H1 (cell line): ENCODE measurements around the gene ITPK1. TPM values are rescaled to one million over a fixed set of nuclear protein-coding genes. Genes with fewer than 3 reads are reported as not detected.

ENCODE experiments used
- CTCF ChIA-PET: fragments of 300-600 bp; sonication (Branson Sonifier 250); formaldehyde crosslinking; loops from one replicate; lab custom pipeline; 2021; ENCODE audit not compliant: partially characterized antibody; lab: Charles Lee
- POLR2A ChIA-PET: fragments of 300-600 bp; sonication (Branson Sonifier 250); formaldehyde crosslinking; loops from one replicate; lab custom pipeline; 2021; ENCODE audit warnings: inconsistent platforms; ENCODE audit not compliant: partially characterized antibody; lab: Charles Lee
- DNase-seq, 2 experiments: peaks; one replicate each; pipeline versions ENCODE4 v3.0.0 to v3.0.0-alpha.2; 2010 to 2022; ENCODE audit warnings: low spot score in 2 of 2, low read depth in 1 of 2, mixed read lengths in 1 of 2
- FAIRE-seq: peaks from 2 replicates; lab custom pipeline; 2011; peaks lifted over from hg19 to GRCh38; lab: Jason Lieb, UNC
- H2AFZ ChIP-seq: 2 replicates; pipeline ENCODE4 v1.8.1; 2012; ENCODE audit warnings: low read length, inconsistent platforms
- H2AK5ac ChIP-seq: 2 replicates; pipeline ENCODE4 v1.6.1; 2013; ENCODE audit warnings: low read depth, low read length
- H2BK120ac ChIP-seq: replicated peaks from 2 replicates; pipeline ENCODE3; 2013; ENCODE audit warnings: low read depth, low read length, inconsistent platforms
- H2BK12ac ChIP-seq: 2 replicates; pipeline ENCODE4 v1.6.1; 2013; ENCODE audit warnings: low read depth, low read length
- H2BK15ac ChIP-seq: 2 replicates; pipeline ENCODE4 v1.6.1; 2013; ENCODE audit warnings: low read length
- H2BK20ac ChIP-seq: 2 replicates; pipeline ENCODE4 v1.6.1; 2013; ENCODE audit warnings: low read length
- H2BK5ac ChIP-seq: 2 replicates; pipeline ENCODE4 v1.6.1; 2013; ENCODE audit warnings: low read depth, low read length
- H3K14ac ChIP-seq: 2 replicates; pipeline ENCODE4 v1.6.1; 2013; ENCODE audit warnings: inconsistent platforms; ENCODE audit not compliant: insufficient read length
- H3K18ac ChIP-seq: 2 replicates; pipeline ENCODE4 v1.6.1; 2013; ENCODE audit warnings: low read length; ENCODE audit errors: extremely low read depth
- H3K23ac ChIP-seq: 2 replicates; pipeline ENCODE4 v1.6.1; 2013; ENCODE audit warnings: inconsistent platforms; ENCODE audit not compliant: insufficient read length
- H3K23me2 ChIP-seq: 2 replicates; pipeline ENCODE4 v1.6.1; 2013; ENCODE audit warnings: low read depth, low read length
- H3K27ac ChIP-seq: 2 replicates; pipeline ENCODE4 v1.6.1; 2011; ENCODE audit warnings: low read depth, low read length, inconsistent platforms
- H3K27me3 ChIP-seq, 4 experiments: replicated peaks in 1 of 4; 1 replicate in 1 of 4; 2 replicates in 3 of 4; pipeline versions ENCODE4 v1.6.1 to v1.8.1; 2011 to 2013; ENCODE audit warnings: low read length in 3 of 4, mild to moderate bottlenecking in 3 of 4, inconsistent platforms in 2 of 4, mixed read lengths in 2 of 4, moderate library complexity in 1 of 4; ENCODE audit not compliant: control insufficient read depth in 3 of 4, insufficient read depth in 3 of 4; ENCODE audit errors: extremely low read depth in 1 of 4
- H3K36me3 ChIP-seq, 4 experiments: 2 replicates each; pipeline versions ENCODE4 v1.6.1 to v1.8.1; 2011 to 2013; ENCODE audit warnings: mild to moderate bottlenecking in 4 of 4, low read length in 3 of 4, moderate library complexity in 2 of 4, control low read depth in 1 of 4, inconsistent platforms in 1 of 4; ENCODE audit not compliant: insufficient read depth in 4 of 4, control insufficient read depth in 2 of 4
- H3K4ac ChIP-seq: replicated peaks from 2 replicates; pipeline ENCODE3; 2013; ENCODE audit warnings: low read length, low read depth, mixed read lengths, inconsistent platforms; ENCODE audit not compliant: insufficient read length
- H3K4me1 ChIP-seq, 4 experiments: replicated peaks in 1 of 4; 1 replicate in 1 of 4; 2 replicates in 3 of 4; pipeline versions ENCODE4 v1.6.1 to v1.8.1; 2011 to 2013; ENCODE audit warnings: low read length in 3 of 4, inconsistent platforms in 2 of 4, mixed read lengths in 1 of 4; ENCODE audit not compliant: insufficient read depth in 4 of 4, control insufficient read depth in 3 of 4
- H3K4me2 ChIP-seq, 2 experiments: 2 replicates each; pipeline versions ENCODE4 v1.6.1 to v1.8.1; 2011 to 2013; ENCODE audit warnings: low read depth in 2 of 2, low read length in 2 of 2, control low read depth in 1 of 2, inconsistent platforms in 1 of 2, mild to moderate bottlenecking in 1 of 2; ENCODE audit not compliant: insufficient read depth in 1 of 2
- H3K4me3 ChIP-seq, 4 experiments: fragments of 200-600, 300-600 bp in 1 of 4; sonication (generic), shearing (Covaris generic), sonication (Bioruptor Twin) in 1 of 4; 2 replicates each; pipeline versions ENCODE4 v1.5.1 to v1.8.1; 2011 to 2016; ENCODE audit warnings: low read length in 4 of 4, low read depth in 3 of 4, control low read depth in 2 of 4, inconsistent platforms in 2 of 4, mild to moderate bottlenecking in 2 of 4, mixed read lengths in 1 of 4, moderate library complexity in 1 of 4; ENCODE audit not compliant: insufficient read depth in 2 of 4; ENCODE audit errors: extremely low read depth in 1 of 4
- H3K56ac ChIP-seq: replicated peaks from 2 replicates; pipeline ENCODE3; 2013; ENCODE audit warnings: low read depth, mild to moderate bottlenecking, mixed read lengths, low read length, inconsistent platforms; ENCODE audit not compliant: insufficient read length
- H3K79me1 ChIP-seq: 2 replicates; pipeline ENCODE4 v1.6.1; 2013; ENCODE audit warnings: low read depth, low read length, control low read depth
- H3K79me2 ChIP-seq, 2 experiments: 2 replicates each; pipeline versions ENCODE4 v1.6.1 to v1.8.1; 2012 to 2013; ENCODE audit warnings: low read length in 2 of 2, mild to moderate bottlenecking in 2 of 2, inconsistent platforms in 1 of 2; ENCODE audit not compliant: insufficient read depth in 2 of 2, control insufficient read depth in 1 of 2
- H3K9ac ChIP-seq, 4 experiments: replicated peaks in 1 of 4; 1 replicate in 1 of 4; 2 replicates in 3 of 4; pipeline versions ENCODE4 v1.6.1 to v1.8.1; 2011 to 2013; ENCODE audit warnings: low read depth in 3 of 4, low read length in 3 of 4, control low read depth in 2 of 4, mild to moderate bottlenecking in 2 of 4, moderate library complexity in 2 of 4, inconsistent platforms in 1 of 4; ENCODE audit errors: extremely low read depth in 1 of 4
- H3K9me3 ChIP-seq, 2 experiments: 2 replicates each; pipeline versions ENCODE4 v1.6.1 to v1.8.1; 2012 to 2013; ENCODE audit warnings: mild to moderate bottlenecking in 2 of 2, moderate library complexity in 2 of 2, control low read depth in 1 of 2, inconsistent platforms in 1 of 2, low read depth in 1 of 2, low read length in 1 of 2, mixed read lengths in 1 of 2; ENCODE audit not compliant: insufficient read depth in 2 of 2
- H4K20me1 ChIP-seq, 2 experiments: replicated peaks in 1 of 2; 2 replicates each; pipeline versions ENCODE3 to v1.8.1; 2011 to 2013; ENCODE audit warnings: inconsistent platforms in 2 of 2, low read length in 2 of 2, mild to moderate bottlenecking in 1 of 2; ENCODE audit not compliant: insufficient read depth in 2 of 2, control insufficient read depth in 1 of 2
- H4K5ac ChIP-seq: 2 replicates; pipeline ENCODE4 v1.6.1; 2013; ENCODE audit warnings: low read length, low read depth, mixed read lengths, inconsistent platforms; ENCODE audit not compliant: insufficient read length
- H4K8ac ChIP-seq: 2 replicates; pipeline ENCODE4 v1.8.0; 2013; ENCODE audit warnings: mild to moderate bottlenecking, moderate library complexity, low read length, inconsistent platforms; ENCODE audit not compliant: insufficient read depth; ENCODE audit errors: extremely low read depth
- H4K91ac ChIP-seq: replicated peaks from 2 replicates; pipeline ENCODE3; 2013; ENCODE audit warnings: low read length, mixed read lengths, inconsistent platforms; ENCODE audit not compliant: insufficient read length
- ATF2 ChIP-seq: IDR thresholded peaks from 2 replicates; pipeline ENCODE4 v1.6.1; 2012; ENCODE audit warnings: low read length, inconsistent platforms
- EP300 ChIP-seq, 2 experiments: IDR thresholded peaks; 1 replicate in 1 of 2; 2 replicates in 1 of 2; pipeline ENCODE4 v1.6.1; 2011 to 2012; ENCODE audit warnings: low read depth in 2 of 2, low read length in 2 of 2, mild to moderate bottlenecking in 2 of 2, borderline replicate concordance in 1 of 2, inconsistent platforms in 1 of 2, moderate library complexity in 1 of 2
- GABPA ChIP-seq: IDR thresholded peaks from 2 replicates; pipeline ENCODE4 v1.6.1; 2011; ENCODE audit warnings: mild to moderate bottlenecking, low read length, moderate library complexity, borderline replicate concordance; ENCODE audit not compliant: insufficient read depth
- JUN ChIP-seq: IDR thresholded peaks from 2 replicates; pipeline ENCODE4 v1.6.1; 2011; ENCODE audit warnings: low read depth, mild to moderate bottlenecking, improper control_type of control experiment, low read length
- POU5F1 ChIP-seq: IDR thresholded peaks from 2 replicates; pipeline ENCODE4 v1.6.1; 2011; ENCODE audit warnings: low read depth, mild to moderate bottlenecking, low read length, moderate library complexity
- SIN3A ChIP-seq, 2 experiments: IDR thresholded peaks in 1 of 2; conservative IDR thresholded peaks in 1 of 2; 2 replicates each; pipeline ENCODE4 v1.6.1; 2011 to 2012; ENCODE audit warnings: low read length in 2 of 2, improper control_type of control experiment in 1 of 2, low read depth in 1 of 2, mild to moderate bottlenecking in 1 of 2
- SIRT6 ChIP-seq: IDR thresholded peaks from one replicate; pipeline ENCODE4 v1.7.1; 2012; ENCODE audit warnings: low read length, inconsistent platforms
- TBP ChIP-seq: IDR thresholded peaks from 2 replicates; pipeline ENCODE4 v1.6.1; 2011; ENCODE audit warnings: low read depth, low read length, improper control_type of control experiment
- TCF12 ChIP-seq: IDR thresholded peaks from 2 replicates; pipeline ENCODE4 v1.6.1; 2011; ENCODE audit warnings: low read depth, mild to moderate bottlenecking, low read length
- TEAD4 ChIP-seq: IDR thresholded peaks from 2 replicates; pipeline ENCODE4 v1.6.1; 2012; ENCODE audit warnings: low read depth, low read length, inconsistent platforms, mixed read lengths
- WGBS, 2 experiments: shearing (Covaris generic) in 1 of 2; methylation state at CpG; one replicate each; pipeline versions ENCODE4 v1.1.6 to v1.1.7; 2013 to 2015; ENCODE audit warnings: low lambda C conversion rate in 2 of 2, mixed read lengths in 2 of 2, inconsistent platforms in 1 of 2, low coverage in 1 of 2, missing lambda C conversion rate in 1 of 2; ENCODE audit not compliant: insufficient replicate concordance in 2 of 2, insufficient coverage in 1 of 2, insufficient read length in 1 of 2; ENCODE audit errors: extremely low coverage in 1 of 2, missing lambda C conversion rate in 1 of 2; 5-methylcytosine and 5-hydroxymethylcytosine counted together
- polyA plus RNA-seq, 7 experiments: library from polyadenylated mRNA; depleted of rRNA in 3 of 7; stranded (reverse) in 5 of 7; unstranded in 2 of 7; fragments of >200 nt in 5 of 7; fragments of 200-250 nt in 2 of 7; gene quantifications; 1 replicate in 5 of 7; 2 replicates in 1 of 7; 4 replicates in 1 of 7; pipeline versions ENCODE4 v1.2.1 to v1.2.3, GENCODE V29; 2011 to 2013; ENCODE audit warnings: missing spikeins in 2 of 7, mixed read lengths in 2 of 7
- total RNA-seq: library from RNA; stranded (reverse); fragmentation: NEBNext Ultra II Directional; extraction: Animal tissue kit (Norgen Biotek cat#: 25700); gene quantifications from 2 replicates; pipeline ENCODE4 v1.2.1, GENCODE V29; 2021

ITPK1 gene
- total and polyA plus RNA-seq, 2 of the 8 experiments (the other 6 are each of a cell fraction or from before 2014, with no cell fraction given) = 108 to 143 TPM

- no peak overlapping the region for H2AK5ac ChIP-seq
- TF ChIP-seq ATF2 = no peak
- no peak for TF ChIP-seq EP300 (IDR thresholded peaks at IDR 0.05; ENCODE audit: borderline replicate concordance in 1 of 2, low read depth in 2 of 2, low read length in 2 of 2)
- TF ChIP-seq TCF12 = no peak
- no peak for TF ChIP-seq SIN3A (conservative IDR thresholded peaks at IDR 0.05 in 1 of 2, IDR thresholded peaks at IDR 0.05 in 1 of 2; ENCODE audit: low read depth in 1 of 2, low read length in 2 of 2)
- TF ChIP-seq SIRT6 = no peak
- TF ChIP-seq TEAD4 = no peak
- TF ChIP-seq JUN = no peak
- TF ChIP-seq TBP = no peak
- no peak for TF ChIP-seq POU5F1
- TF ChIP-seq GABPA = no peak
Observed at GRCh38 chr14:92946847-92947545, 168.7 kb downstream of the ITPK1 start.

More at GRCh38 chr14:92946847-92947545, 168.7 kb downstream of the ITPK1 start:
- H4K91ac ChIP-seq = no peak overlapping the region
- H3K27me3 ChIP-seq = no peaks in the 10 kb centered on the region
- no peak overlapping the region for H3K23ac ChIP-seq
- H2BK15ac ChIP-seq = no peak overlapping the region
- no peak overlapping the region; the same call in 1 of the 2 replicates for H2BK5ac ChIP-seq
- peaks cover 0 to 4% of the 10 kb centered on the region in 2 experiments for H4K20me1 ChIP-seq
- FAIRE-seq (no peak), DNase-seq (no peak)
- no peak overlapping the region for H3K18ac ChIP-seq
- H3K4me2 ChIP-seq = no peak overlapping the region
- 80% methylated on average over 9 of the region's 12 CpGs; no CpG with 5 or more reads in 1 of the 2 experiments for WGBS, 2 experiments
- H3K4me3 ChIP-seq = no peak overlapping the region
- POLR2A ChIA-PET = interaction anchor here (1.2 to 1.4 kb wide), 2 partner anchors 18 to 22 kb away, joined by 3 read pairs; no protein-coding TSS in a partner anchor
- no peak overlapping the region for H3K4ac ChIP-seq
- H2BK12ac ChIP-seq = no peak overlapping the region
- CTCF ChIA-PET = interaction anchor here (0.8 to 3.0 kb wide), 11 partner anchors 8 to 226 kb away, joined by 3 to 13 read pairs (median 4); no protein-coding TSS in a partner anchor
- no peak overlapping the region for H2AFZ ChIP-seq
- H3K27ac ChIP-seq = no peak overlapping the region
- H4K8ac ChIP-seq = no peak overlapping the region; the same call in 1 of the 2 replicates
- no peak overlapping the region for H3K56ac ChIP-seq
- H3K79me1 ChIP-seq = peaks cover 1% of the 10 kb centered on the region; the same call in 1 of the 2 replicates
- no peaks in the 10 kb centered on the region for H3K9me3 ChIP-seq
- H2BK20ac ChIP-seq = no peak overlapping the region
- H3K79me2 ChIP-seq = no peaks in the 10 kb centered on the region
- no peaks in the 10 kb centered on the region for H3K4me1 ChIP-seq
- H3K36me3 ChIP-seq = peaks cover 9 to 17% (median 13%) of the 10 kb centered on the region in 4 experiments; a peak in 5 of 8 replicates
- H2BK120ac ChIP-seq = no peak overlapping the region
- no peak overlapping the region for H3K9ac ChIP-seq
- no peak overlapping the region for H4K5ac ChIP-seq
- no peaks in the 10 kb centered on the region for H3K23me2 ChIP-seq
- H3K14ac ChIP-seq = no peak overlapping the region
